Erythroblast (primary cell): Measurements from ENCODE around the gene CLEC14A.

ENCODE experiments used
- GATA1 ChIP-seq: IDR thresholded peaks from 2 replicates; pipeline ENCODE4 v1.6.1; 2011; ENCODE audit warnings: low read depth, mild to moderate bottlenecking, control low read depth, low read length, moderate library complexity
- POLR2A ChIP-seq: IDR thresholded peaks from 2 replicates; pipeline ENCODE4 v1.6.1; 2011; ENCODE audit warnings: mild to moderate bottlenecking, low read length

- TF ChIP-seq POLR2A (no peak), GATA1 (no peak)
These were observed 17.0 kb downstream of the CLEC14A start for GRCh38 chr14:38238878-38239277.
